WI38 (cell line): Measurements from ENCODE around the gene BEGAIN.

Source experiments
- H3K4me3 ChIP-seq: 2 replicates; pipeline ENCODE4 v1.5.1; 2011; ENCODE audit warnings: low read depth, mild to moderate bottlenecking, control low read depth, low read length
- CTCF ChIP-seq: IDR thresholded peaks from 2 replicates; pipeline ENCODE4 v1.5.1; 2012; ENCODE audit warnings: low read depth, mild to moderate bottlenecking, control low read depth, low read length

Gene BEGAIN

GRCh38 chr14:100504372-100505078 lies 82.7 kb downstream of the BEGAIN start:
- H3K4me3 ChIP-seq = no peak overlapping the region
- no peak for TF ChIP-seq CTCF

GRCh38 chr14:100503251-100503650 lies 84.0 kb downstream of the BEGAIN start:
- TF ChIP-seq CTCF = no peak
- no peak overlapping the region for H3K4me3 ChIP-seq

DNA sequence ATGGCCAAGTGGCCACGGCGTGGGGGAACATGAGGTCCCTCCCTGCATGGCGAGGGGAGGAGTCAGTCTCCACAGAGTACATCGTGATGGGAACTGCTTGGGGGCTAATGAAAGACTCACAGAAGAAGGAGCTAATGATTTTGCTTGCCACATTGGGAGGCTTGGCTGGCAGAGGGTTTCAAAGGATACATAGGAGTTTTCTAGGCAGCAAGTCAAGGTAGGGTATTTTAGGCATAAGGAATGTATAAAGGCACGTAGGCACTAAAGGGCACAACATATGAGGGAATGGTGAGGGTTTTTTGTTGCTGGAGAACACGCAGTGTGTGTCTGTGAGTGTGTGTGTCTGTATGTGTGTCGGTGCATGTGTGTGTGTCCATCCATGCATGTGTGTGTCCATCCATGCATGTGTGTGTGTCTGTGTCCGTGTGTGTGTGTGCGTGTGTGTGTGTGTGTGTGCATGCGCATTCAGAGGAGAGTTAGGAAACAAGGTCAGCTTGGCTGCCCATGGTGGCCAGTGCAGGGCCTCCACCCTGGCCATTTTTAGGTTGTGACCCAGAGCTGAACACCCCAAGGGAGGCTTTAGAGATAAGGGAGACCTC lies 84.5 kb downstream of the BEGAIN start:
- H3K4me3 ChIP-seq = no peak overlapping the region
- TF ChIP-seq CTCF = no peak

DNA sequence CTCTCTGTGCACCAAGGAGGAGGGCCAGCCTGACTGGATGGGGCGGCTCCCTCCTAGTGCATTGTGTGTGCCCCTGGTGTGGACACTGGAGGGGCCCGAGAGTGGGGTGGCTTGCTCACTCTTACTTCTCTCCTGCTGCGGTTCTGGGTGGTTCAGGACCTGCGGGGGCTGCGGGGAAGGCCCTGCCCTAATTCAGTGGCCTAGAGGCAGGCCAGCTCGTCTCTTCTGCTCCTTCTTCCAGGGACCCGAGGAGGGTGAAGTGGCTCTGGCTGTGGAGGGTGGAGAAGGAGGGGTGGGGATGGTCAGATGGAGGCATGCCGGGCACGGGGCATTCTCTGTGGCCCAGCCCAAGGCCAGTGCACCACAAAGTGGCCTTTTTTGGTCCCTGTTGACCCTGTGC lies 87.1 kb downstream of the BEGAIN start:
- no peak for TF ChIP-seq CTCF
- no peak overlapping the region for H3K4me3 ChIP-seq

DNA sequence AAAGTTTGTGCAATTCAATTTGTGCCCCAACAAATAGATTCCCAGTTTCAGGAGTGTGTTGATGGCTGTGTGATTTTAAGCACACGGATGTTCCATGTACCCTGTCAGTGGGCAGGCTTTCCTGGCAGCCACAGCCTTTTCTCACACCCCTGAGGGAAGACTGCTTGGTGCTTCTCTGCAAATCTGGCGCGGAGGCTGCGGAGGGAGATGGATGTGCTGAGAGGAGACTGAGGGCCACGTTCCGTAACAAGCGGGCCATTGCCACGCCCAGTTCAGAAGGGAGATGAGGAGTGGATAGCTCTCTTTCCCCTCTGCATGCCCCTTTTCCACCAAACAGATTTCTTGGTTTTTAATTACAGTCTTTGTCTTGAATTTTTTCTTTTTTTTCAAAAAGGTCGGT lies 89.1 kb downstream of the BEGAIN start:
- TF ChIP-seq CTCF = no peak
- H3K4me3 ChIP-seq = no peak overlapping the region

- no peak for TF ChIP-seq CTCF
- H3K4me3 ChIP-seq = no peak overlapping the region
Observed at GRCh38 chr14:100495917-100496316, 91.3 kb downstream of the BEGAIN start.

- no peak for TF ChIP-seq CTCF
- H3K4me3 ChIP-seq = no peak overlapping the region
Observed at GRCh38 chr14:100494645-100495044, 92.6 kb downstream of the BEGAIN start.
